Measurements from ENCODE around the gene COL6A2.
"Not testable (repeated sequence)": the region's sequence is repeated elsewhere in the genome, so short reads cannot be mapped to it uniquely, and the experiment has no call there.

Gene COL6A2

DNA sequence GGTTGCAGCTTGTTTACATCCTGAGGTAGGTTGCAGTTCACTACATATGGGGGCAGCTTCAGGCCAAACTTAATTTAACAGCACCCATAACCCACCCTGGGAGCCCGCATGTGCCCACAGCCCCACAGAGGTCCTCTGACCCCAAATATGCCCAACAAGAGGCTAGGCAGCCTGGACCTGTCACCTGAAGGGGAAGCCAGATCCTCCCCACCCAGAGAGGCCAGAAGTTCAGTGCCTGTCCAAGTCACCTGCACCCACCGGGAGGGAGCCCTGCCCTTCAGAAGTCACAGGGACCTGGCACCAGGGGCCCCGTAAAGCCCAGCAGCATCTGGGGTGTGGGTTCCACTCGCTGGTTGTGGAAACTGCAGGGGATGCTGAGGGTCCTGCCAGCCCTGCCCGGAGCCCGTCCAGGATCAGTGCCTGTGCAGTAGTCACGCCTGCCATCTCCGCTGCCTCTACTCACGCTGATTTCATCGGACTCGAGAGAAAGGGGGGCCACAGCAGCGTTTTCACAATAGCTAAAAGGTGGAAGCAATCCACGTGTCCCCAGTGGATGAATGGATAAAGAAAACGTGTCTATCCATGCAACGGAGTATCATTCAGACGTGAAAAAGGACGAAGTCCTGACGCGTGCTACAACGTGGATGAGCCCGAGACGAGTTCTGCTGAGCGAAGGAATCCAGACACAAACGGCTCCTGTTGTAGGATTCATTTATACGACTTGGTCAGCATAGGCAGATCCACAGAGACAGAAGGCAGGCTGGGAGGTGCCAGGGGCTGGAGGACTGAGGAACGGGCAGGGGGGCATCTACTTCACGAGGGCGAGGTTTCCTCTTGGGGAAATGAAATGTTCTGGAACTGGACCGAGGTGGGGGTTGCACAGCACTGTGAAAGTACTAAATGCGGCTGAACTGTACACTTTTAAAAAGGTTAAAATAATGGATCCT lies 33.9 kb upstream of the COL6A2 start:
- no peak overlapping the region for H3K4me3 Mint-ChIP-seq
- H3K4me1 Mint-ChIP-seq = no peaks in the 10 kb centered on the region
- peaks cover 2% of the 10 kb centered on the region for H3K36me3 Mint-ChIP-seq (ENCODE audit: insufficient read depth)
- no peaks in the 10 kb centered on the region for H3K9me3 Mint-ChIP-seq
- DNase-seq (ENCODE audit: low spot score in 2 of 2) (peak in 1 of 2 donors; percentile 3), ATAC-seq (replicated peaks; ENCODE audit: extremely low read depth, poor library complexity, severe bottlenecking) (no peak)
- peaks cover 51% of the 10 kb centered on the region for H3K27me3 Mint-ChIP-seq
- H3K27ac Mint-ChIP-seq (ENCODE audit: low read depth) = no peak overlapping the region

DNA sequence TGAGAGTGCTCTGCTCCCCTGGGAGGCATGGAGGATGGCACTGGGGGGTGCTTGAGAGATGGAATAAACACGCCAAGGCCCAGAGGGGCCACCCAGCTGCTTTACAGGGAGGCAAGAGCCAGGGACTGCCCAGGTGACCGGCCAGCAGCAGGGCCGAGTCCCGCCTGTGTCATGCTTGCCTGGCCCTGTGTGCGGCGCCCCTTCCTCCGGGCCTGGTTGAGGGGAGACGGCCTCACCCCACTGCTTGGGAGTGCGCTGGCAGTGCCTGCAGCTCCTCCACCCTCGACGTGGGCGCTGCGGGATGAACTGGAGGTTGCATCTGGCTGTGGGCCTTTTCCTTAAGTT lies 33.1 kb upstream of the COL6A2 start:
- no peaks in the 10 kb centered on the region for H3K9me3 Mint-ChIP-seq
- peaks cover 2% of the 10 kb centered on the region for H3K36me3 Mint-ChIP-seq (ENCODE audit: insufficient read depth)
- H3K27me3 Mint-ChIP-seq = peaks cover 49% of the 10 kb centered on the region
- no peaks in the 10 kb centered on the region for H3K4me1 Mint-ChIP-seq
- no peak overlapping the region for H3K27ac Mint-ChIP-seq (ENCODE audit: low read depth)
- ATAC-seq (replicated peaks; ENCODE audit: extremely low read depth, poor library complexity, severe bottlenecking) (no peak), DNase-seq (ENCODE audit: low spot score in 2 of 2) (peak in 1 of 2 donors; percentile 7)
- no peak overlapping the region for H3K4me3 Mint-ChIP-seq

DNA sequence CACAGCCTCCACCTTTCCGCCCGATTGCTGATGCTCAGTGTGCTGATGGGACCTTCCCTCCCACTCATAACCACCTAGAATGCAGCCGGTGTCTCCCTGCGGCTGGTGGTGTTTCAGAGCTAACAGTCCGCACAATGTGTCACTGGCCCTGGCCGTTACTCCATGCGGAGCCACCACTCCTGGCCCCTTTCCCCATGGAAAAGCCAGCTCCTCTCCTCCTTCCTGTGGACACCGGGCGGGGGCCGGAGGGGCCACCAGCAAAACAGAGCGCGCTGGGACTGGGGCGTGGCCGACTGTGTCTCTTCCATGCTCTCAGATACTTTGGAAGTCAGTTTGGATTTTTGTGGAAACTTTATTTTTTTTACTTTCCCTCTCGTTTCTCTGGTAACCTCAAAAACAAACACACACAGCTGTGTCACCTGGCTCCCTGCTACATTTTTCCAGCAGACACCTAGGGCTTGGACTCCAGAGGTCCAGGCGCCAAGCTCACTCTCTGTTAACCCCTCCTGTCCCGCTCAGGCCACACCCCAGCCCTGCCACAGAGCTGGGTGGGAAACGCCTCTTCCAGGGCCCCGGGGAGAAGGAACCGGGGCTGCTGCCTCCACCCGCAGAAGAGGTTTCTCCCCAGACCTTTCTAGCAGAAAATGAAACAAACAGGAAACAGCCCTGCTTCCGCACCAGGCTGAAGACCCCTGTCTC lies 32.5 kb upstream of the COL6A2 start:
- Mint-ChIP-seq H3K36me3 (ENCODE audit: insufficient read depth) (peaks cover 2% of the 10 kb centered on the region), H3K9me3 (no peaks in the 10 kb centered on the region), H3K4me1 (no peaks in the 10 kb centered on the region), H3K27me3 (peaks cover 49% of the 10 kb centered on the region), H3K4me3 (no peak overlapping the region), H3K27ac (ENCODE audit: low read depth) (no peak overlapping the region)
- DNase-seq (ENCODE audit: low spot score in 2 of 2) (peak in 1 of 2 donors; percentile 3), ATAC-seq (replicated peaks; ENCODE audit: extremely low read depth, poor library complexity, severe bottlenecking) (no peak)

GRCh38 chr21:46065914-46066551 lies 31.9 kb upstream of the COL6A2 start:
- H3K4me1 Mint-ChIP-seq = no peaks in the 10 kb centered on the region
- H3K27me3 Mint-ChIP-seq = peaks cover 47% of the 10 kb centered on the region
- H3K9me3 Mint-ChIP-seq = no peaks in the 10 kb centered on the region
- DNase-seq (ENCODE audit: low spot score in 2 of 2) (no peak), ATAC-seq (replicated peaks; ENCODE audit: extremely low read depth, poor library complexity, severe bottlenecking) (no peak)
- H3K4me3 Mint-ChIP-seq = no peak overlapping the region
- peaks cover 2% of the 10 kb centered on the region for H3K36me3 Mint-ChIP-seq (ENCODE audit: insufficient read depth)
- H3K27ac Mint-ChIP-seq (ENCODE audit: low read depth) = no peak overlapping the region

DNA sequence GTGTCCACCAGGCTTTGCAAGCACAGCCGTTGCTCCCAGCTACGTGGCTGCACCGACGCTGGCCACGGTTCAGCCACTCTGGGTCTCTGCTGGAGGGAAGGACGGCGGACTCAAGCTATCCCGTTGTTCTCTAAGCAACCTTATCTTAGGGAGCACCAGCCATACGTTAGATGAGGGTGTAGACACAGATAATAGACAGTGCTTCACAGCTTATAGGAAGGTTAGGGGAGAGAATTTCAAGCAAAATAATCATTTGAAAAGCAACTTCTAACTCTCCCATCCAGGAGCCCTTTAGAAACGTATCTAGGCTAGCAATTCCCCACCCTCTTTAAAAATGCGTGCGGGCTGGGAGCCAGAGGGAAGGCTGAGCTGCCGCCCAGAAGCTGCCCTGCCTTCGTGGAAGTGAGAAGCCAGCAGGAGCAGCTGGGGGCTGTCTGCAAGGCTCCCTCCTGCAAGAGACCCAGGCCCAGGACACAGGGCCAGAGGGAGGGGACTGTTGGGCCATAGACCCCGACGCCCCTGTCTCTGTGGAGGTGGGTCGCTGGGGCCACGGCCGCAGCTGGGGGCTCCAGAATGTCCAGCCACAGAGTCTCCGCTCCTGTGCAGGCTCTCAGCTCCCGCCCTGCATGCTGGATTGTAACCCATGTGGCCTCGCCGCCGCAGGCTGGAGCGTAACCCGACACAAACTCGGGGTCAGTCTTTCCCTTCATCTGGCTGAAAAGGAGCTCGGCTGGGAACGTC lies 31.2 kb upstream of the COL6A2 start:
- DNase-seq (ENCODE audit: low spot score in 2 of 2) = peak in 1 of 2 donors; percentile 1
- H3K36me3 Mint-ChIP-seq (ENCODE audit: insufficient read depth) = peaks cover 2% of the 10 kb centered on the region
- H3K4me3 Mint-ChIP-seq = no peak overlapping the region

GRCh38 chr21:46067505-46068201 lies 30.3 kb upstream of the COL6A2 start:
- no peaks in the 10 kb centered on the region for H3K4me1 Mint-ChIP-seq
- H3K9me3 Mint-ChIP-seq = no peaks in the 10 kb centered on the region
- H3K27me3 Mint-ChIP-seq = peaks cover 41% of the 10 kb centered on the region
- ATAC-seq (replicated peaks; ENCODE audit: extremely low read depth, poor library complexity, severe bottlenecking) (no peak), DNase-seq (ENCODE audit: low spot score in 2 of 2) (peak in 1 of 2 donors; percentile 4)
- no peak overlapping the region for H3K27ac Mint-ChIP-seq (ENCODE audit: low read depth)
- H3K4me3 Mint-ChIP-seq = no peak overlapping the region
- peaks cover 2% of the 10 kb centered on the region for H3K36me3 Mint-ChIP-seq (ENCODE audit: insufficient read depth)

More for the DNA sequence above, 31.2 kb upstream of the COL6A2 start:
- peaks cover 41% of the 10 kb centered on the region for H3K27me3 Mint-ChIP-seq
- no peak overlapping the region for H3K27ac Mint-ChIP-seq (ENCODE audit: low read depth)
- no peak for ATAC-seq (replicated peaks; ENCODE audit: extremely low read depth, poor library complexity, severe bottlenecking)
- no peaks in the 10 kb centered on the region for H3K4me1 Mint-ChIP-seq
- no peaks in the 10 kb centered on the region for H3K9me3 Mint-ChIP-seq

- DNase-seq (ENCODE audit: low spot score in 2 of 2) (no peak), ATAC-seq (replicated peaks; ENCODE audit: extremely low read depth, poor library complexity, severe bottlenecking) (no peak)
- H3K27ac Mint-ChIP-seq (ENCODE audit: low read depth) = no peak overlapping the region
- no peak overlapping the region for H3K4me3 Mint-ChIP-seq
- peaks cover 2% of the 10 kb centered on the region for H3K36me3 Mint-ChIP-seq (ENCODE audit: insufficient read depth)
- peaks cover 41% of the 10 kb centered on the region for H3K27me3 Mint-ChIP-seq
- H3K9me3 Mint-ChIP-seq = no peaks in the 10 kb centered on the region
- no peaks in the 10 kb centered on the region for H3K4me1 Mint-ChIP-seq
These were observed 29.3 kb upstream of the COL6A2 start for GRCh38 chr21:46068516-46069079.

DNA sequence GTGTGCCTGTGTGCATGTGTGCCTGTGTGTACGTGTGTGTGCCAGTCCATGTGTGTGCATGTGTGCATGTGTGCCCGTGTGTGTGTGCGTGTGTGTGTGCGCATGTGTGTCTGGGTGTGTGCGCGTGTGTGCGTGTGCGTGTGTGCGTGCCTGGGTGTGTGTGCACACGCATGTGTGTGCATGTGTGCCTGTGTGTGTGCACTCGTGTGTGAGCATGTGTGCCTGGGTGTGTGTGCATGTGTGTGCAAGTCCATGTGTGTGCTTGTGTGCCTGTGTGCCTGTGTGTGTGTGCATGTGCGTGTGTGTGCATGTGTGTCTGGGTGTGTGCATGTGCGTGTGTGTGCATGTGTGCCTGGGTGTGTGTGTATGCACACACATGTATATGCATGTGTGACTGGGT lies 28.7 kb upstream of the COL6A2 start:
- H3K9me3 Mint-ChIP-seq = no peaks in the 10 kb centered on the region
- peaks cover 2% of the 10 kb centered on the region for H3K36me3 Mint-ChIP-seq (ENCODE audit: insufficient read depth)
- no peaks in the 10 kb centered on the region for H3K4me1 Mint-ChIP-seq
- no peak overlapping the region for H3K4me3 Mint-ChIP-seq
- ATAC-seq (replicated peaks; ENCODE audit: extremely low read depth, poor library complexity, severe bottlenecking) = no peak
- peaks cover 38% of the 10 kb centered on the region for H3K27me3 Mint-ChIP-seq
- DNase-seq (ENCODE audit: low spot score in 2 of 2) = peak in 1 of 2 donors; percentile 1
- no peak overlapping the region for H3K27ac Mint-ChIP-seq (ENCODE audit: low read depth)

DNA sequence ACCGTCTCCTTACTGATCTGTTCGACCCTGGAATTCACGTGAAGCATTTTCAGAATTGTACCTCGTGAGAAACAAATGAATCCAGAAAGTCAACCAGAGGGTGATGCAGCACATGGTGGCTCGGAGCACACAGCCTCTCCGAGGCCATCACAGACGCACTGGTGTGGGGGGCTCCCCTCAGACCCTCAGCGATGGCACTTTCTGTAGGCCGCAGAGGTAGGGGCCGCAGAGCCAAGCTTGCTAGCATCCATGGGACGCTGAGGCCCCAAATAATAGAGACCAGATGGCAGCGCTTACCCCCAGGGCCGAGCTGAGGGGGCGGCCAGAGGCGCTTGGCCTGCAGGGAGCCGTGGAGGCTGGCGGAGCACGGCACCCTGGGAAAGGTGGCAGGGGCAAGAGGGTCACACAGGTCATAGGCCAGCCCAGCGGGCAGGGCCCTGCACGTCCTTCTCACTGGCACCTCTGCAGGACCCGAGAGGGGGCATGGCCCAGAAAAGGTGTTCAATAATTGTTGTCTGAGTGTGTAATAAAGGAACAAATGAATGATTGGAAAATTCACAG lies 28.1 kb upstream of the COL6A2 start:
- no peaks in the 10 kb centered on the region for H3K9me3 Mint-ChIP-seq
- no peak overlapping the region for H3K4me3 Mint-ChIP-seq
- no peak overlapping the region for H3K27ac Mint-ChIP-seq (ENCODE audit: low read depth)
- no peaks in the 10 kb centered on the region for H3K36me3 Mint-ChIP-seq (ENCODE audit: insufficient read depth)
- peaks cover 31% of the 10 kb centered on the region for H3K27me3 Mint-ChIP-seq
- no peak for ATAC-seq (replicated peaks; ENCODE audit: extremely low read depth, poor library complexity, severe bottlenecking)
- DNase-seq (ENCODE audit: low spot score in 2 of 2) = peak in 1 of 2 donors; percentile 9
- no peaks in the 10 kb centered on the region for H3K4me1 Mint-ChIP-seq

GRCh38 chr21:46071082-46071481 lies 26.8 kb upstream of the COL6A2 start:
- no peak overlapping the region for H3K4me3 Mint-ChIP-seq
- no peaks in the 10 kb centered on the region for H3K4me1 Mint-ChIP-seq
- no peaks in the 10 kb centered on the region for H3K9me3 Mint-ChIP-seq
- DNase-seq (ENCODE audit: low spot score in 2 of 2) (no peak), ATAC-seq (replicated peaks; ENCODE audit: extremely low read depth, poor library complexity, severe bottlenecking) (no peak)
- H3K36me3 Mint-ChIP-seq (ENCODE audit: insufficient read depth) = no peaks in the 10 kb centered on the region
- H3K27me3 Mint-ChIP-seq = peaks cover 18% of the 10 kb centered on the region
- H3K27ac Mint-ChIP-seq (ENCODE audit: low read depth) = no peak overlapping the region

- not testable (repeated sequence) for H3K27ac Mint-ChIP-seq (ENCODE audit: low read depth); ATAC-seq (replicated peaks; ENCODE audit: extremely low read depth, poor library complexity, severe bottlenecking); H3K9me3 Mint-ChIP-seq; DNase-seq (ENCODE audit: low spot score in 2 of 2); H3K4me3 Mint-ChIP-seq; H3K4me1 Mint-ChIP-seq; H3K36me3 Mint-ChIP-seq (ENCODE audit: insufficient read depth)
- H3K27me3 Mint-ChIP-seq = peaks cover 13% of the 10 kb centered on the region
These were observed 21.2 kb upstream of the COL6A2 start for GRCh38 chr21:46076724-46077123.

All from central memory CD8-positive, alpha-beta T cell (primary cell).